NCI-H526 (cell line): ENCODE data around the gene LMF1.

ENCODE experiments used
- DNase-seq, 2 experiments: peaks; one replicate each; lab custom pipeline; 2025; lab: John Stamatoyannopoulos, UW

Gene LMF1

GRCh38 chr16:804193-805048 is 166.4 kb downstream of the LMF1 start:
- DNase-seq: no peak

- DNase-seq: no peak
Measured at GRCh38 chr16:803754-804080, 167.1 kb downstream of the LMF1 start.
